ENCODE data around the gene GRB10. TPM values are rescaled to one million over a fixed set of nuclear protein-coding genes. Genes with fewer than 3 reads are reported as not detected.

The GRB10 gene
- total and polyA plus RNA-seq, 2 of the 8 experiments (the other 6 are each of a cell fraction or from before 2014, with no cell fraction given) = 35.7 to 97.0 TPM

GRCh38 chr7:50603287-50603686 is 179.4 kb downstream of the GRB10 start (continued):
- no peak for TF ChIP-seq PHF8 (conservative IDR thresholded peaks at IDR 0.05; ENCODE audit: low read depth, low read length)
- no peak for TF ChIP-seq KDM1A (IDR thresholded peaks at IDR 0.05; ENCODE audit: borderline replicate concordance, low read length)
- TF ChIP-seq EP300 (IDR thresholded peaks at IDR 0.05; ENCODE audit: borderline replicate concordance in 1 of 2, low read depth in 2 of 2, low read length in 2 of 2) = no peak

All from H1 (cell line).